PC-3 (cell line): ENCODE results near the gene MOB2.

Source experiments
- CTCF ChIP-seq: fragments of 300-600 bp; sonication (generic); conservative IDR thresholded peaks from 2 replicates; pipeline ENCODE4 v1.5.1; 2017; ENCODE audit warnings: antibody characterized with exemption, low read depth, mild to moderate bottlenecking, low read length
- EZH2 ChIP-seq: fragments of 300-600 bp; sonication (generic); IDR thresholded peaks from one replicate; pipeline ENCODE4 v1.6.1; 2017; ENCODE audit warnings: antibody characterized with exemption, mild to moderate bottlenecking, low read length; ENCODE audit not compliant: unreplicated experiment
- EZH2phosphoT487 ChIP-seq: fragments of 300-600 bp; sonication (generic); IDR thresholded peaks from 2 replicates; pipeline ENCODE4 v1.6.1; 2018; ENCODE audit warnings: mild to moderate bottlenecking, antibody characterized with exemption, low read length, borderline replicate concordance

- TF ChIP-seq CTCF: no peak
- no peak for TF ChIP-seq EZH2
- no peak for TF ChIP-seq EZH2phosphoT487
Observed at GRCh38 chr11:1529774-1530173, 43.2 kb upstream of the MOB2 start.
